ENCODE data around the gene FCER1G.

FCER1G gene

GRCh38 chr1:161215076-161215475, at the start of gene FCER1G:
Gene FCER1G (plus strand): TSS chr1:161215295. CDS start chr1:161215322, 27 bp downstream.
- no peak for DNase-seq (ENCODE audit: low read depth in 2 of 2)

- DNase-seq (ENCODE audit: low read depth in 2 of 2) = peak; percentile 80 to 82
Observed at GRCh38 chr1:161165742-161166668, 49.1 kb upstream of the FCER1G start, which contains the start of gene PPOX. Gene PPOX (plus strand): TSS chr1:161166426. CDS start chr1:161166848, 422 bp downstream.

GRCh38 chr1:161166669-161167548, 48.2 kb upstream of the FCER1G start:
- no peak for DNase-seq (ENCODE audit: low read depth in 2 of 2)

GRCh38 chr1:161168906-161169305, 46.2 kb upstream of the FCER1G start:
- DNase-seq (ENCODE audit: low read depth in 2 of 2) = no peak

- DNase-seq (ENCODE audit: low read depth in 2 of 2) = no peak
Observed at GRCh38 chr1:161171191-161171590, 43.9 kb upstream of the FCER1G start.

GRCh38 chr1:161171696-161172095, 43.4 kb upstream of the FCER1G start:
- no peak for DNase-seq (ENCODE audit: low read depth in 2 of 2)

GRCh38 chr1:161172349-161172748, 42.7 kb upstream of the FCER1G start:
- no peak for DNase-seq (ENCODE audit: low read depth in 2 of 2)

- DNase-seq (ENCODE audit: low read depth in 2 of 2) = no peak
Observed at GRCh38 chr1:161172776-161173376, 42.2 kb upstream of the FCER1G start.

GRCh38 chr1:161173711-161174110, 41.4 kb upstream of the FCER1G start:
- DNase-seq (ENCODE audit: low read depth in 2 of 2) = no peak

- no peak for DNase-seq (ENCODE audit: low read depth in 2 of 2)
Observed at GRCh38 chr1:161174911-161175310, 40.2 kb upstream of the FCER1G start.

GRCh38 chr1:161175771-161176453, 39.2 kb upstream of the FCER1G start:
- DNase-seq (ENCODE audit: low read depth in 2 of 2) = no peak

GRCh38 chr1:161176468-161177111, 38.5 kb upstream of the FCER1G start:
- DNase-seq (ENCODE audit: low read depth in 2 of 2) = no peak

- peak; percentile 88 for DNase-seq (ENCODE audit: low read depth in 2 of 2)
Observed at GRCh38 chr1:161177112-161177935, 37.8 kb upstream of the FCER1G start, which contains the start of gene B4GALT3. Gene B4GALT3 (minus strand): TSS chr1:161177507. CDS start chr1:161176060, 1,447 bp downstream.

- DNase-seq (ENCODE audit: low read depth in 2 of 2) = no peak
Observed at GRCh38 chr1:161177936-161178244, 37.2 kb upstream of the FCER1G start.

- no peak for DNase-seq (ENCODE audit: low read depth in 2 of 2)
Observed at GRCh38 chr1:161179698-161180097, 35.4 kb upstream of the FCER1G start.

- DNase-seq (ENCODE audit: low read depth in 2 of 2) = no peak
Observed at GRCh38 chr1:161180639-161181038, 34.5 kb upstream of the FCER1G start.

GRCh38 chr1:161182214-161182613, 32.9 kb upstream of the FCER1G start:
- DNase-seq (ENCODE audit: low read depth in 2 of 2) = peak; percentile 27 to 42

GRCh38 chr1:161185282-161185682, 29.8 kb upstream of the FCER1G start:
- DNase-seq (ENCODE audit: low read depth in 2 of 2) = peak; percentile 34 to 65

GRCh38 chr1:161185732-161186311, 29.3 kb upstream of the FCER1G start:
- DNase-seq (ENCODE audit: low read depth in 2 of 2) = no peak

GRCh38 chr1:161187311-161187710, 27.8 kb upstream of the FCER1G start:
- DNase-seq (ENCODE audit: low read depth in 2 of 2) = no peak

Measured in activated CD8-positive, alpha-beta memory T cell treated with anti-CD3 and anti-CD28 coated beads for 4 hours (primary cell).